ENCODE measurements around the gene HRH1. TPM values are rescaled to one million over a fixed set of nuclear protein-coding genes. Genes with fewer than 3 reads are reported as not detected.

The HRH1 gene
- total and polyA plus RNA-seq, 2 donors (not counting 3 experiments of a cell fraction or from before 2014, with no cell fraction given), result 16.2 to 21.2 TPM

GRCh38 chr3:11206953-11207352, 52.7 kb downstream of the HRH1 start:
- TF ChIP-seq CTCF (IDR thresholded peaks at IDR 0.05; ENCODE audit: extremely low read depth in 1 of 2, insufficient read depth in 1 of 2, low read depth in 1 of 2, low read length in 2 of 2), result no peak
- no peak for TF ChIP-seq EZH2 (IDR thresholded peaks at IDR 0.05; ENCODE audit: borderline replicate concordance, low read depth, low read length, severe bottlenecking)
- no peak for TF ChIP-seq FOS (IDR thresholded peaks at IDR 0.05; ENCODE audit: borderline replicate concordance, insufficient read depth, low read length)
- TF ChIP-seq POLR2AphosphoS5 (IDR thresholded peaks at IDR 0.05; ENCODE audit: insufficient read depth, low read depth, low read length), result no peak
- TF ChIP-seq POLR2A (IDR thresholded peaks at IDR 0.05; ENCODE audit: low read depth, low read length), result no peak
- TF ChIP-seq GATA2 (IDR thresholded peaks at IDR 0.05; ENCODE audit: insufficient read depth, insufficient read length, low read depth, low read length), result no peak
- TF ChIP-seq MYC (IDR thresholded peaks at IDR 0.05; ENCODE audit: low read depth, low read length), result no peak
- no peak for TF ChIP-seq MAX (IDR thresholded peaks at IDR 0.05; ENCODE audit: insufficient read depth, insufficient read length)
- TF ChIP-seq JUN (IDR thresholded peaks at IDR 0.05; ENCODE audit: borderline replicate concordance, insufficient read depth, insufficient read length, low read depth), result no peak
- H4K20me1 ChIP-seq (replicated peaks; ENCODE audit: control insufficient read depth, extremely low read depth, insufficient read depth, low read length), result no peaks in the 10 kb centered on the region
- no TSS peak for BruUV-seq (replicated peaks)
- ChIA-PET POLR2A (no interaction called here), CTCF (interaction anchor here (1.2 to 5.7 kb wide), 4 partner anchors 11 to 147 kb away, joined by 3 to 68 read pairs (median 20); partner anchors contain the start of gene HRH1)
- peaks cover 73% of the 10 kb centered on the region for H3K79me2 ChIP-seq (ENCODE audit: control insufficient read depth, insufficient read depth, low read length)
- H3K27me3 ChIP-seq (ENCODE audit: control insufficient read depth in 2 of 2, insufficient read depth in 2 of 2, low read length in 2 of 2), result no peaks in the 10 kb centered on the region
- no peaks in the 10 kb centered on the region for H3K9me1 ChIP-seq (replicated peaks; ENCODE audit: control insufficient read depth, extremely low read depth, insufficient read depth, low read length)
- no peak overlapping the region for H2AFZ ChIP-seq (ENCODE audit: low read depth, low read length)
- H3K4me1 ChIP-seq (ENCODE audit: control insufficient read depth, extremely low read depth, insufficient read depth, low read length), result peaks cover 53% of the 10 kb centered on the region
- peak overlapping the region; percentile 38 for H3K27ac ChIP-seq (ENCODE audit: insufficient read depth, low read depth, low read length)
- no peaks in the 10 kb centered on the region for H3K9me3 ChIP-seq (replicated peaks; ENCODE audit: control insufficient read depth, insufficient read depth, low read length)
- no peak overlapping the region for H3K9ac ChIP-seq (replicated peaks; ENCODE audit: extremely low read depth, insufficient read depth, low read length)
- peaks cover 0 to 7% of the 10 kb centered on the region in 2 experiments for H3K36me3 ChIP-seq (ENCODE audit: control insufficient read depth in 2 of 2, extremely low read depth in 1 of 2, insufficient read depth in 2 of 2, low read length in 2 of 2)
- dilution Hi-C loops (cut with MboI; ENCODE audit: extremely low pct_ligation_motif_present, low sequenced_read_pairs), result no loop called here
- no peak overlapping the region for H3K4me2 ChIP-seq (ENCODE audit: insufficient read depth, low read length)
- DNase-seq (ENCODE audit: low read depth, low spot score) (no peak), FAIRE-seq (no peak)
- no peak overlapping the region for H3K4me3 ChIP-seq (replicated peaks in 1 of 3; ENCODE audit: insufficient read depth in 1 of 3, low read depth in 1 of 3, low read length in 3 of 3)
- intact Hi-C loops (cut with micrococcal nuclease), result loop anchor here (1.0 to 10.0 kb wide), 6 partner anchors 48 to 358 kb away; no protein-coding TSS in a partner anchor
